Rectal smooth muscle tissue (tissue), 1 donor: ENCODE measurements around the gene VSTM2B.

ENCODE experiments used
- H3K27ac ChIP-seq: one replicate; pipeline ENCODE4 v1.7.0; 2013; ENCODE audit warnings: low read depth, low read length, inconsistent platforms
- H3K27me3 ChIP-seq: one replicate; pipeline ENCODE4 v1.7.0; 2013; ENCODE audit warnings: low read length; ENCODE audit not compliant: control insufficient read depth, insufficient read depth
- H3K36me3 ChIP-seq: one replicate; pipeline ENCODE4 v1.7.0; 2013; ENCODE audit warnings: low read length; ENCODE audit not compliant: control insufficient read depth, insufficient read depth
- H3K4me1 ChIP-seq: one replicate; pipeline ENCODE4 v1.7.0; 2013; ENCODE audit warnings: low read length; ENCODE audit not compliant: control insufficient read depth, insufficient read depth
- H3K4me3 ChIP-seq: one replicate; pipeline ENCODE4 v1.7.0; 2013; ENCODE audit warnings: low read length
- H3K9ac ChIP-seq: one replicate; pipeline ENCODE4 v1.7.0; 2013; ENCODE audit warnings: low read length

Gene VSTM2B

DNA sequence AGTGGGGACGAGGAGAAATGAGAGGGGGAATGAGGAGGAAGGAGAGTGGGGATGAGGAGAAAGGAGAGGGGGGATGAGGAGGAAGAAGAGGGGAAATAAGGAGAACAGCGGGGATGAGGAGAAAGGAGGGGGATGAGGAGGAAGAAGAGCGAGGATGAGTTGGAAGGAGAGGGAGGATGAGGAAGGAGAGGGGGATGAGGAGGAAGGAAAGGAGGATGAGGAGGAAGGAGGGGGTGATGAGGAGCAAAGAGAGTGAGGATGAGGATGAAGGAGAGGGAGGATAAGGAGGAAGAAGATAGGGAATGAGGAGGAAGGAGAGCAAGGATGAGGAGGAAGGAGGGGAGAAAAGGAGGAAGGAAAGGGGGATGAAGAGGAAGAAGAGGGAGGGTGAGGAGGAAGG is 14.0 kb upstream of the VSTM2B start:
- H3K36me3 ChIP-seq: no peaks in the 10 kb centered on the region
- no peak overlapping the region for H3K27ac ChIP-seq
- no peaks in the 10 kb centered on the region for H3K4me1 ChIP-seq
- no peaks in the 10 kb centered on the region for H3K27me3 ChIP-seq
- H3K4me3 ChIP-seq: no peak overlapping the region
- no peak overlapping the region for H3K9ac ChIP-seq

DNA sequence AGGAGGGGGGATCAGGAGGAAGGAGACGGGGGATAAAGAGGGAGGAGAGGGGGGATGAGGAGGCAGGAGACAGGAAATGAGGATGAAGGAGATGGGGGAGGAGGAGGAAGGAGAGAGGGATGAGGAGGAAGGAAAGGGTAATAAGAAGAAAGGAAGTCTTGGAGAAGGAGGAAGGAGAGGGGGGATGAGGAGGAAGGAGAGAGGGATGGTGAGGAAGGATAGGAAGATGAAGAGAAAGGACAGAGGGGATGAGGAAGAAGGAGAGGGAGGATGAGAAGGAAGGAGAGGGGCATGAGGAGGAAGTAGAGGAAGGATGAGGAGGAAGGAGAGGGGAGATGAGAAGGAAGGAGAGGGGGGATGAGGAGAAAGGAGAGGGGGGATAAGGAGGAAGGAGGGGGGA is 13.0 kb upstream of the VSTM2B start:
- no peaks in the 10 kb centered on the region for H3K36me3 ChIP-seq
- H3K27me3 ChIP-seq: no peaks in the 10 kb centered on the region

DNA sequence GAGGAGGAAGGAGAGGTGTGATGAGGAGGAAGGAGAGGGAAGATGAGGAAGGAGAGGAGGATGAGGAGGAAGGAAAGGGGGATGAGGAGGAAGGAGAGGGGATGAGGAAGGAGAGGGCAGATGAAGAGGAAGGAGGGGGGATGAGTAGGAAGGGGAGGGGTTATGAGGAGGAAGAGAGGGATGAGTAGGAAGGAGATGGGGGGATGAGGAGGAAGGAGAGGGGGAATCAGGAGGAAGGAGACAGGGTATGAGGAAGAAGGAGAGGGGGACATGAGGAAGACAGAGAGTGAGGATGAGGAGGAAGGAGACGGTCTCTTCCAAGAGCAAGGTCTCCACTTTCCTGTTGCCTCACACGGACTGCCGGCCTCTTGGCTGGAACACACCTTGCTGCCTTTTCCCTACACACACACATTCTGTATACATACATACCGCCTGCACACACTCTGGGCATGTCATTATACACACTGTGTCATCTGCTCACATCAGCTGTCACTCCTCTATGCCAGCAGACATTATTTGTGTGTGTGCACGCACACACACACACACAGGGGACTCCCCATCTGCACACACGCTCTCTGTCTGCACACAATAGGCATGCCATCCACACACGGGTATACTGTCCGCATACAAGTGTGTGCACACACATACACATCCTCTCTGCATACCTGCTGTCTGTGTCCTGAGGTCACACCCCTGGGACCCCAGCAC is 11.1 kb upstream of the VSTM2B start:
- Histone ChIP-seq H3K27me3 (no peaks in the 10 kb centered on the region), H3K9ac (no peak overlapping the region)

More for the DNA sequence above, 13.0 kb upstream of the VSTM2B start:
- H3K4me3 ChIP-seq: no peak overlapping the region
- H3K4me1 ChIP-seq: no peaks in the 10 kb centered on the region
- H3K9ac ChIP-seq: no peak overlapping the region
- H3K27ac ChIP-seq: no peak overlapping the region

DNA sequence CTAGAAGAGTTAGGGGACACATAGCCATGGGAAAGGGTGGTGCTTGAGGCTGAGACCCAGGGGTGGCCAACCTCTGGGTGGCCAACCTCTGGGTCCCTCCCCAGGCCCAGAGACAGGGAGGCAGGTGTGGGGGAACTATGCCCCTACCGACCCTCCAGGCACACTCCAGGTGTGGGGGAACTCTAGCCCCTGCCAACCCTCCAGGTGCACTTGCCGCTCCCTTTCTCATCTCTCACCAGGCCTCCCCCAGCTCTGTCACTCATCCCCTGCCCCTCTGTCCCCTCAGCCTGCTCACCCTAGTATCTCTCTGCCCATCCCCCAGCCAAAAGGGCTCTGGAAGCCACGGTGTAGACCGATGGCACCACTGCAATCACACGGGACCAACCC is 10.6 kb upstream of the VSTM2B start:
- Histone ChIP-seq H3K36me3 (no peaks in the 10 kb centered on the region), H3K27ac (no peak overlapping the region), H3K9ac (no peak overlapping the region), H3K4me1 (no peaks in the 10 kb centered on the region), H3K4me3 (no peak overlapping the region), H3K27me3 (no peaks in the 10 kb centered on the region)

More for the DNA sequence above, 11.1 kb upstream of the VSTM2B start:
- no peaks in the 10 kb centered on the region for H3K4me1 ChIP-seq
- H3K4me3 ChIP-seq: no peak overlapping the region
- no peaks in the 10 kb centered on the region for H3K36me3 ChIP-seq
- H3K27ac ChIP-seq: no peak overlapping the region

DNA sequence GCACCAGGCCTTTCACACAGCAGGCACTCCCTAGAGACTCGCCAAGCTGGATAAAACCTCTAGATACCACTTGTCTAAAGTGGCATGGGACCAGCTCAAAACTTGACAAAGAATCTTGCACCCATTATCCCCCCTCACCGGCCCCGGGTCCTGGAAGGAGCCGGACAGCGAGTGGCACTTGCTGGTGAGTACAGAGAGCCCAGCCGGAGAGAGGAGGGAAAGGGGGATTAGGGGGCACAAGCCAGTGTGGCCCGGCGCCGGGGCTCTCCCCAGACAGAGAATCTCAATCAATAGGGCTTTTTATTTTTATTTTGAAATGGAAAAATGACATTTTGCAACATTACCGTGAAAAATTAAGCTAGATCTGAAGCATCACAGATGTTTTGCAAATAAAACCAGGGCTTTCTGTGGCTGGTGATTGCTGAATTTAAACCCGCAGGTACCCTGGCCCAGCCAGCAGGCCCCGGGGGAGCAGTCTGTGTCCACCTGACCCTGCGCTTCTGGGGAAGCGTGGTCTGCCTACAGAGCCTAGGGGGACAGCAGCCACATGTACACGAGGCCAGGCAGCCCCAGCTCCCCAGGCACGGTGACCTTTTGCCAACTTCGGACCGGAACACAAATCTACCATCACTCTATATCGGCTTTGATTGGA is 10.0 kb upstream of the VSTM2B start:
- Histone ChIP-seq H3K9ac (no peak overlapping the region), H3K27me3 (no peaks in the 10 kb centered on the region), H3K4me3 (no peak overlapping the region), H3K36me3 (no peaks in the 10 kb centered on the region), H3K27ac (no peak overlapping the region), H3K4me1 (no peaks in the 10 kb centered on the region)

GRCh38 chr19:29516358-29516725 is 9.5 kb upstream of the VSTM2B start:
- Histone ChIP-seq H3K27me3 (no peaks in the 10 kb centered on the region), H3K4me3 (no peak overlapping the region), H3K36me3 (no peaks in the 10 kb centered on the region), H3K4me1 (no peaks in the 10 kb centered on the region), H3K9ac (no peak overlapping the region), H3K27ac (no peak overlapping the region)

GRCh38 chr19:29516821-29517395 is 8.9 kb upstream of the VSTM2B start:
- no peak overlapping the region for H3K4me3 ChIP-seq
- no peak overlapping the region for H3K27ac ChIP-seq
- H3K36me3 ChIP-seq: no peaks in the 10 kb centered on the region
- no peaks in the 10 kb centered on the region for H3K4me1 ChIP-seq
- H3K27me3 ChIP-seq: no peaks in the 10 kb centered on the region
- no peak overlapping the region for H3K9ac ChIP-seq

DNA sequence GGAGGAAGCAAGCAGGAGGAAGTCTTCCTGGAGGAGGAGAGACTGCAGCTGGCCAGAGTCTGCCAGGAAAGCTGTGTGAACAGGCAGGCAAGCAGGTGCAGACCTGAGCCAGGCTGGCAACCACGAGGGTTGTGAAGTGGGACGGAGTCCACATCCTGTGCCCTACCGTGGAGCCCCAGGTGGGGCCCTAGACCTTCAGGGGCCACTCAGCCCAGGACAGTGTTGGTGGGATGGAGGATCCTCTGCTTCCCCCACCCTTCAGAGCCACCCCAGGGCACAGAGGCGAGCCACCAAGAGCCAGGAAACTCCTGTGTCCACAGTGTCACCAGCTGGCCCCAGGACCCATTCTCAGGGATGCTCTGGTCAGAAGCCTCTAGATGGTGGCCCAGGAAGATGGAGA is 8.4 kb upstream of the VSTM2B start:
- Histone ChIP-seq H3K27me3 (no peaks in the 10 kb centered on the region), H3K4me1 (no peaks in the 10 kb centered on the region), H3K36me3 (no peaks in the 10 kb centered on the region), H3K27ac (no peak overlapping the region), H3K4me3 (no peak overlapping the region), H3K9ac (no peak overlapping the region)

- H3K4me3 ChIP-seq: no peak overlapping the region
- no peaks in the 10 kb centered on the region for H3K27me3 ChIP-seq
- H3K27ac ChIP-seq: no peak overlapping the region
- no peaks in the 10 kb centered on the region for H3K36me3 ChIP-seq
- H3K9ac ChIP-seq: no peak overlapping the region
- H3K4me1 ChIP-seq: no peaks in the 10 kb centered on the region
Observed at GRCh38 chr19:29517946-29518345, 7.8 kb upstream of the VSTM2B start.

DNA sequence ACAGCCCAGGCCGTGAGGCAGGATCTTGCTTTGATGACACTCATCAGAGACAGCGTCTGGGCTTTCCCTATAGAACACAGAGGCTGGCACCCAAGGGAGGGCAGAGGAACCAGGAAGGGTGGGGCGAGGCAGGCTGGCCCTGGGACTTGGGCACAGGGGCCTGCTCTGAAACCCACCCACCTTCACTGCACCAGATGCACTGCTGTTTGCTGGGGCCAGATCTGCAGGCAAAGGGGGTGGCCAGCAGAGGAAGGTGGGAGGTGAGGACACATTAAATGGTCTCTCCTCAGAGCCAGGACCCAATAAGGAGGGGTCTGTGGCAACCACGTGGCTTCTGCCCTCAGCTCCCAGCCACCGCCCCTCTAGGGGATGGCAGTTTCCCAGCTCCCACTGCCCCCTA is 6.6 kb upstream of the VSTM2B start:
- Histone ChIP-seq H3K9ac (no peak overlapping the region), H3K27ac (no peak overlapping the region), H3K4me3 (no peak overlapping the region), H3K27me3 (no peaks in the 10 kb centered on the region), H3K36me3 (no peaks in the 10 kb centered on the region), H3K4me1 (no peaks in the 10 kb centered on the region)

DNA sequence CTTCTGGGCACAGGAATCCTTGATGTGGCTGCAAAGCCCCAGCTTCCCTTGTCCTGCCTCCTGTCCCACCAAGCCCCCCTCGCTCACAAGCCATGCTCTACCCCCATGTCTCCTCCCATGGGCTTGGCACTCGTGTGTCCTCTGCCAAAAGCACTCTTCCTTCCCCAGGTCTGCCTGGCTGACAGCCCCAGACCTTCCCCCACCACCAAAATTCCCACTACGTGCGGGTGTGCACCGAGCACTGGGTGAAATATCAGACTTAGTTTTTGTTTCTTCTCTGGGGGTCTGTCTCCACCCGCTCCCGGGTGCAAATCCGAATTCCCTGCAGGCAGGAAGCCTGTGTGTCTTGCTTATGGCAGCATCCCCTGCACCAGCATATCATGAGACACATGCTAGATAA is 5.9 kb upstream of the VSTM2B start:
- no peaks in the 10 kb centered on the region for H3K4me1 ChIP-seq
- no peak overlapping the region for H3K4me3 ChIP-seq
- no peaks in the 10 kb centered on the region for H3K36me3 ChIP-seq
- no peak overlapping the region for H3K27ac ChIP-seq
- peaks cover 4% of the 10 kb centered on the region for H3K27me3 ChIP-seq
- H3K9ac ChIP-seq: no peak overlapping the region

DNA sequence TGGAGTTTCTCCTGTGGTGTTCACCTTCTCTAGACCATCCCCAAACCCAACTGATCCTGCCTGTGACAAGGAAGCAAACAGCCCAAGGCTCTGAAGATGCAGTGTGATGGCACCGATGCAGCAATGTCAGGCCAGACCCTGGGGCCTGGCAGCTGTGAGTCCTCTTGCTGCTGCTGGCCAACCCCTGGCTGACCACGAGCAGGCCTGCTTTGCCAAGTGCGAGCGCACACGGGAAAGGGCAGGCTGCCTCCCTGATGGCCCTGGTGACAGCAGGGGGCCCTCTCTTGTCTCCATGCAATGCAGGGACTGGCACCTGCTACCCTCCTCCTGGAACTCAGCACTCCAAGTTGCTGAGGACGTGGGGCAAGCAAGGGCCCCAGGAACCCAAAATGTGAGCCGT is 5.4 kb upstream of the VSTM2B start:
- Histone ChIP-seq H3K27me3 (peaks cover 4% of the 10 kb centered on the region), H3K36me3 (no peaks in the 10 kb centered on the region), H3K9ac (no peak overlapping the region)

More for the DNA sequence above, 5.4 kb upstream of the VSTM2B start:
- Histone ChIP-seq H3K4me3 (no peak overlapping the region), H3K4me1 (no peaks in the 10 kb centered on the region), H3K27ac (no peak overlapping the region)
